OCI-LY1 (cell line): ENCODE results near the gene CBX8.

Experiments
- CTCF ChIP-seq: fragments of 200-600 bp; sonication (generic), shearing (Covaris generic); IDR thresholded peaks from 2 replicates; pipeline ENCODE4 v1.5.1; 2017; ENCODE audit warnings: mild to moderate bottlenecking, antibody characterized with exemption, low read length, moderate library complexity, mixed read lengths
- EZH2 ChIP-seq: fragments of 200-600 bp; sonication (generic), shearing (Covaris generic); IDR thresholded peaks from 2 replicates; pipeline ENCODE4 v1.8.0; 2017; ENCODE audit warnings: borderline replicate concordance, mixed run types, mild to moderate bottlenecking, antibody characterized with exemption, low read length, moderate library complexity, mixed read lengths

DNA sequence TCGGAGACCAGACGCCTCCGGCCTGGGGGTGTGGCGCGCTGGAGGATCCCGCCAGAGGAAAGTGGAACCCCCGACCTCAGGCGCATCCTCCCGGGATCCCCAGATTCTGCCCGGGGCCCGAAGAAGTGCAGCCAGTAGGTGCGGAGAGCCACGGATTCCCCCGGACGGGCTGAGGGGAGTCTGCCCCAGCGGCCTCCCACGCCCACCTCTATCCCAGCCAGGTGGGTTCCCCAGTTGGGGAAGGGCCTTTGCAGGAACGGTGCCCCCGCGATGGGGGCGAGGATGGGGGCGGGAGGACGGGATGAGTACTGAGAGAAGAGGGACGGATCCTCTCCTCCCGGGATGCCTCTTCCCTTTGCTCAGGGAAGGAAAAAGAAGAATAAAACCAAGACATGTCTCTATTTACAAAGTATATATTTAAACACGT is 5.1 kb downstream of the CBX8 start:
- no peak for TF ChIP-seq CTCF
- TF ChIP-seq EZH2: no peak
